ENCODE data around the gene COL6A6. TPM values are rescaled to one million over a fixed set of nuclear protein-coding genes. Genes with fewer than 3 reads are reported as not detected.

Gene COL6A6
- total RNA-seq, 4 donors from 2014 or later = 0.08 to 1.2 (median 0.19) TPM; not detected in 1

- intact Hi-C loops (cut with DNase I; ENCODE audit: low total_unique reads) = no loop called here
- WGBS, 2 donors = 91 to 92% methylated on average over 2 of the region's 2 CpGs
- TF ChIP-seq CTCF (IDR thresholded peaks at IDR 0.05) = no peak
- no peak for TF ChIP-seq POLR2A (IDR thresholded peaks at IDR 0.05)
- no peak overlapping the region for H3K4me3 ChIP-seq (ENCODE audit: low read depth, poor library complexity, severe bottlenecking)
- no peak for DNase-seq (ENCODE audit: low spot score in 2 of 2)
Measured at GRCh38 chr3:130507746-130508145, 9.2 kb upstream of the COL6A6 start.

GRCh38 chr3:130509008-130509407, 8.0 kb upstream of the COL6A6 start:
- intact Hi-C loops (cut with DNase I; ENCODE audit: low total_unique reads) = no loop called here
- 48 to 63% methylated on average over 6 of the region's 6 CpGs for WGBS, 2 donors
- no peak overlapping the region for H3K4me3 ChIP-seq (ENCODE audit: low read depth, poor library complexity, severe bottlenecking)
- DNase-seq (ENCODE audit: low spot score in 2 of 2) = no peak
- TF ChIP-seq CTCF (IDR thresholded peaks at IDR 0.05) = no peak

GRCh38 chr3:130514681-130515080, 2.3 kb upstream of the COL6A6 start:
- TF ChIP-seq POLR2A (IDR thresholded peaks at IDR 0.05) = no peak
- TF ChIP-seq CTCF (IDR thresholded peaks at IDR 0.05) = no peak
- intact Hi-C loops (cut with DNase I; ENCODE audit: low total_unique reads) = no loop called here
- H3K4me3 ChIP-seq (ENCODE audit: low read depth, poor library complexity, severe bottlenecking) = no peak overlapping the region
- DNase-seq (ENCODE audit: low spot score in 2 of 2) = no peak
- 23 to 26% methylated on average over 1 of the region's 1 CpG for WGBS, 2 donors

- no peak overlapping the region for H3K4me3 ChIP-seq (ENCODE audit: low read depth, poor library complexity, severe bottlenecking)
- 74 to 76% methylated on average over 2 of the region's 2 CpGs for WGBS, 2 donors
- no peak for TF ChIP-seq POLR2A (IDR thresholded peaks at IDR 0.05)
- TF ChIP-seq CTCF (IDR thresholded peaks at IDR 0.05) = no peak
- intact Hi-C loops (cut with DNase I; ENCODE audit: low total_unique reads) = no loop called here
- DNase-seq (ENCODE audit: low spot score in 2 of 2) = no peak
Measured at GRCh38 chr3:130515755-130516154, 1.2 kb upstream of the COL6A6 start.

GRCh38 chr3:130517602-130518001, 625 bp downstream of the COL6A6 start:
- WGBS, 2 donors = 12 to 15% methylated on average over 11 of the region's 11 CpGs
- intact Hi-C loops (cut with DNase I; ENCODE audit: low total_unique reads) = no loop called here
- H3K4me3 ChIP-seq (ENCODE audit: low read depth, poor library complexity, severe bottlenecking) = no peak overlapping the region
- TF ChIP-seq POLR2A (IDR thresholded peaks at IDR 0.05) (no peak), CTCF (IDR thresholded peaks at IDR 0.05) (no peak)
- no peak for DNase-seq (ENCODE audit: low spot score in 2 of 2)

GRCh38 chr3:130519754-130520153, 2.8 kb downstream of the COL6A6 start:
- intact Hi-C loops (cut with DNase I; ENCODE audit: low total_unique reads) = no loop called here
- no peak for DNase-seq (ENCODE audit: low spot score in 2 of 2)
- TF ChIP-seq POLR2A (IDR thresholded peaks at IDR 0.05) (no peak), CTCF (IDR thresholded peaks at IDR 0.05) (no peak)
- H3K4me3 ChIP-seq (ENCODE audit: low read depth, poor library complexity, severe bottlenecking) = no peak overlapping the region
- WGBS, 2 donors = 71 to 74% methylated on average over 4 of the region's 4 CpGs

Data from lower leg skin (tissue), 4 donors.